ENCODE measurements around the gene MMP24OS.
"Not testable (repeated sequence)": the region's sequence is repeated elsewhere in the genome, so short reads cannot be mapped to it uniquely, and the experiment has no call there.

Gene MMP24OS

DNA sequence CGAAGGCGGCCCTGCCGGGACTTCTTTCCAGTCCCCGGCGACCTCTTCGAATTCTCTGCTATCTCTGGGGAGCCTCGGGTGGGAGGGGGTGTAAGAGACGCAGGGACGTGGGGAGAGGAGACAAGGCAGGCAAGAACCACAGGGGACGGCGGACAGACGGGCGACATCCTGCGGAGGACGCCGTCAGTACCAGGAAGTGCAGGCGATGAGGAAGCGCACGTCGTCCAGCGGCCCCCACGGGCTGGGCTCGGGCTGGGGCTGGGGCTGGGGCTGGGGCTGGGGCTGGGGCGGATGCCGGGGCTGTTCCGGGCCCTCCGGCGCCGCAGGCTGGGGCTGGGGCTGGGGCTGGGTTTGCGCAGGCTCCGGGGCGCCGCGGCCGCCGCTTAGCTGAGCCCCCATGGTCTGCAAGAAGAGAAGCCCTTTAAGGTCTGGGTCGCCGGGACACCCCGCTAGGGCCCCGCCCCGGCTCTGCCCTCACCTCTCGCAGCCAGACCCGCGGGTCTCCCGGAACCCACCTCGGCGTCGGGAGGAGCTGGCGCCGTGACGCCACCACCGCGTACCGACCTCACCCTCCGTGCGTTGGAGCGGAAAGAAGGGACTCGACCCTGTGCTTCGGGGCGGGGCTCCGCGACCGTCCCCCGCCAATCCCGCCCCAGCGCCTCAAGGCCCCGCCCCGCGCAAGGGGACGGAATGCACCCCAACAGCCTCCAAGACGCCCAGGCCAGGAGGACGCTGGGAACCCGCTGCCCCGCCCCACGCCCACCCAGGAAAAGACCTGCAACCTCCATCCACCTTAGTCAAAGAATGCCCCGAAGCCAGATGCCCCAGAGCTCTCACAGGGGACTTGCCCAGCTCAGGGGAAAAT is at the start of gene MMP24OS:
MMP24OS (minus strand) TSS at position 592 of the 865 bp plus-strand sequence; CDS start at position 399, 193 bp downstream.
- DNase-seq: peak; percentile 85

- no peak for DNase-seq
Measured at GRCh38 chr20:35327074-35327976, 49.4 kb upstream of the MMP24OS start.

DNA sequence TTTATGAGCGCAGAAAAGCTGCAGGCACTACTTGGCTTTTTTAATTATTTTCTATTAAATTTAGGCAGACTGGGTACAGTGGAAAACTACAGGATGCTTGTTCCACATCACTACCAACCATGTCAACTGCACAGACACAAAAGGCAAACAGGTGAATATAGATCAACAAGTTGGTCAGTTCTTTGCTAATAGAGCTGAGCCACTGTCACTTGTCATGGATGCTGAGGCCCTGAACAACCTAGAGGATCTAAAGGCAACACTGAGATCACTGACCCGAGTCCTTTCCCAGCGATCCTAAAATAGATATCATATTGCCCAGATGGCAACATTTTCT is 48.8 kb upstream of the MMP24OS start:
- DNase-seq: no peak

GRCh38 chr20:35326021-35326739 is 48.3 kb upstream of the MMP24OS start:
- DNase-seq: no peak

DNA sequence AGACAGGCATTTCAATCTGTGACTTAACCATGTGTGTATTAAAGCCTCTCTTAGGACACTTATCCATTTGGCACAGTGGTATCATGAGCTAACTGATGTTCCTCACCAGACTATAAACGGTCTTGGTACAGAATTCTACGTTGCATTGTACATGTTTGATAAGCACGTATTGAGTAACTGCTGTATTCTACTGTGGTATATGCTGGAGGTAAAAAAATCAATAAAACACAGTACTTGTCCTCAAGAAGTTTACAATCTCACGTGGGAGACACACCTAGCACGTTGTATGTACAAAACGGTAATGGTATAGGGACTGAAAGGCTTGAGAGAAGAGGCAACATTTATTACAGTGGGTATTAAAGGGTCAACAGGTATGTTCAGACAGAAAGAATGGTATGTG is 47.5 kb upstream of the MMP24OS start:
- DNase-seq: no peak

GRCh38 chr20:35320396-35321126 is 42.6 kb upstream of the MMP24OS start:
- DNase-seq: no peak

GRCh38 chr20:35319871-35320197 is 41.9 kb upstream of the MMP24OS start:
- no peak for DNase-seq

DNA sequence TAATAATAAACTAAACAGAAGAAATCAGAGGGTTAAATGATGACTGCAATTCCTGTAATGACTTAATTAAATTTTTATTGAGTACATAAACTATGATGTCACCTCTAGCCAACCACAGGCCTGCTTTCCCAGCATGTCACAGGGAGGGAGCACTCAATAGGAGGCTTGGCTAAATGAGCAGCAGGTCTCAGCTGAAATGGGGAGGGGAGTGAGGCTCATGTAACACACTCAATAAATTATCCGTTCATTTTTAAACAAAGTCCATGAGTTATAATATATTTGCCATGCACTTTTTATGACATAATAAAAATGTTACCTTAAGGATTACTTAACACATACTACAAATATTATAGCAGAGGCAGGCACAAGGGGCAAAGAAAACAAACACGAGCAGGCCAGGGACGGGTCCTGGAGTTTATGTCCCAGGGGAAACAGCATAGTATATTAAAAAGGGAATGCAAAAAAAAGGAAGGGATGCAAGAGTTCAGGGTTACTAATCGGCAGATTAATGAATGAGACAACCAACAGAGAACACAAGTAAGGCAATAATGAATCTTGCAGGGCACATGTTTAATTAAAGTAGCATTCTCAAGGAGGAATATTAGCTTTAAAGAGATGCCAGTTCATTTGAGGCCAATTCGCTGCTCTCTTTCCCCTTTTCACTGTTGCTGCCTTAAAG is 41.4 kb upstream of the MMP24OS start:
- no peak for DNase-seq

GRCh38 chr20:35318502-35319157 is 40.7 kb upstream of the MMP24OS start:
- no peak for DNase-seq

DNA sequence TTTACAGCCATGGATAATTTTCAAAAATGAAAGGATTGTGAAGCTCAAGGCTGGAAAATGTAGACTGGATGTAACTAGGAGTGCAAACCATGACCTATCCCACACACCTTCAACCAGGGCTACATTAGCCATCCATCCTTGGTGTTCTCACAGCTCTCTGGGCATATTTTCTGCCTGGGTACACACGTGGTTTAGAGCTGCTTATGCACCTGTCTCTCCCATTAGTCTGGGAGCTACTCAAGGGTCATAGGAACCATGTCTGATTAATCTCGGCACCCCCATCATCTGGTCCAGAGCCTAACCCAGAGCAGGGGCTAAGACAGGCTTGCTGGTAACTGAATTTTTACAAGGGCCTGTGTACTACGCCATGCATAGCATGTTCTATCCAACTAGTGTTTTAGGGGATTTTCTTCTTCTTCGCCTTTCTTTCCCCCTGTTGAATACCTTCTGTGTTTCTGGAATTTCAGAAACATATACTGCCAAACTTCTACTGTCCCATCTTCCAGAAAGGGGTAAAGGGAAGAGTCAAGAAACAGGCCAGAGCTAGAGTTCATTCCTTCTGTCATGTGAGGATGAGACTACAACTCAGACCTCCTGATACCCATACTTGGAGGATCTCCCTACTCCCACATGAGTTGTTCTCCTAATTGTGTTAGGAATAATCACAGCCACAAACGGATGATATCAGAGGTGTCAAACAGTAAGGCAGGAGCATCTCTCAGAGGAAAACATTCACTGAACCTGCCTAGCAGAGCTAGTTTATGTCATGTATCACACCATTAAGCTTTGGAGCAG is 39.7 kb upstream of the MMP24OS start:
- DNase-seq: no peak

- DNase-seq: no peak
Measured at GRCh38 chr20:35316086-35316485, 38.2 kb upstream of the MMP24OS start.

- DNase-seq: not testable (repeated sequence)
Measured at GRCh38 chr20:35315632-35316020, 37.7 kb upstream of the MMP24OS start.

DNA sequence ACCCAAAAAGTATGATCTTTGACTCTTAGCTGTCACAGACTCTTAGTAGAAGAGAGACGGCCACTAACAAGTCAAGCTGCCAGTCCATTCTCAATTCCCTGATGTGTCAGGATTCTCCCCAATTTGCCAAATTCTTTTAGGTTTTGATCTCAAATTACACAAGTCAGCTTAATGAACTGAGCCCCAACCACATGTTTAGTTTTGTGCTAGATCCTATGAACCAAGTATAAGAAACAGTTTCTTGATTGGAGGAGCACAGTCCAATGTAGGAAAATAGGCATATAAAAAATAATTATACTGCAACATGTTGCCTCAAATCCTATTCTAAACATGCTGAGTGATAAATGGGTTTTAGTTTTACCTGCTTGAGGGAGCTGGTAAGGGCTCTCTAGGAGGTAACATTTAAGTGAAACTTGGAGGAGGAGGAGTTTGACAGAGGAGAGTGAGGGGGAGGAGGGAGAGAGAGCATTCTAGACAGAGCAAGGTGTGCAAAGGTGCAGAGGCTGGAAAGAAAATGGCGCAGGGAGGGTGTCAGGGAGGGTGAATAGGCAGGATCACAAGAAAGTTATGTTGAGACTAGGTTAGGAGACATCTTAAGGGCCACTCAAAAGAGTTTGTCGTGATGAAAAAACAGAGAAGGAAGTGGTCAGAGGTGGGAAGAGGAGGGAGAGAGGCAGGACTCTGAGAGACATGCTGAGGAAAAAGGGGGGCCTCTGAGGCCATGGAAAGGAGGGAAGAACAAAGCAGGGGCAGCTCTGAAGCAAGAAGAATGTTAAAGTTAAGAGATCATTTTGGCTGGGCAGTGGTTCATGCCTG is 37.1 kb upstream of the MMP24OS start:
- no peak for DNase-seq

DNA sequence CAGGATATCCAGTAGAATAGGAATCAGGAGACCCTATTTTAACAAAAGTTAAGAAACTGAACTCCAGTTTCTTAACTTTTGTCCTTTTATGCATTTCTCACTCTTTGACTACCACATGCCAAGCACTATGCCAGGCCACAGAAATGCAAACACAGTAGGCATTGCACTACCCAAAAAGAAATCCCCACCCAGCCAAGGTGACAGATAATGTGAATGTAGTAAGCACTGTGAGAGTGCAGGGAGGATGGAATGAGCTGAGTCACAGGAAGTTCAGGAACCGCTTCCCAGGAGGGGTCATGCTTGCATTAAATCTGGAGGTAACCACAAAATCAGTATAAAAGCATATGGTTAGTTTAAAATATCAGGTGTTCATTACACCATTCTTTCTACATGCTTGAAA is 34.4 kb upstream of the MMP24OS start:
- DNase-seq: no peak

GRCh38 chr20:35311822-35312221 is 33.9 kb upstream of the MMP24OS start:
- no peak for DNase-seq

DNA sequence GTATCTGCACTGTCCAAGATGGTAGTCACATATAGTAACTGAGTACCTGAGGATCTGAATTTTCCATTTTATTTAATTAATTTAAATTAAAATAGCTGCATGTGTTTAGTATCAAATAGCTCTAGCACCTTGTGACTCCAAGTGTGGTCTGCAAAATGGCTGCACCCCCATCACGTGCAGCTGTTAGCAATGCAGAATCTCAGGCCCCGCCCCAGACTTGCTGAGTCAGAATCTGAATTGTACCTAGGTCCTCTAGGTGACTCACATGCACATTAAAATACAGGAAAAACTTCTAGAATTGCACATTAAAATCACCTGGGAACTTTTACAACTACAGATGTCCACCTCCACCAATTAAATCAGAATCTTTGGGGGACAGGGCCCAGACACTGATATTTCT is 33.5 kb upstream of the MMP24OS start:
- DNase-seq: peak; percentile 57

GRCh38 chr20:35307666-35308653 is 30.0 kb upstream of the MMP24OS start:
- DNase-seq: no peak

DNA sequence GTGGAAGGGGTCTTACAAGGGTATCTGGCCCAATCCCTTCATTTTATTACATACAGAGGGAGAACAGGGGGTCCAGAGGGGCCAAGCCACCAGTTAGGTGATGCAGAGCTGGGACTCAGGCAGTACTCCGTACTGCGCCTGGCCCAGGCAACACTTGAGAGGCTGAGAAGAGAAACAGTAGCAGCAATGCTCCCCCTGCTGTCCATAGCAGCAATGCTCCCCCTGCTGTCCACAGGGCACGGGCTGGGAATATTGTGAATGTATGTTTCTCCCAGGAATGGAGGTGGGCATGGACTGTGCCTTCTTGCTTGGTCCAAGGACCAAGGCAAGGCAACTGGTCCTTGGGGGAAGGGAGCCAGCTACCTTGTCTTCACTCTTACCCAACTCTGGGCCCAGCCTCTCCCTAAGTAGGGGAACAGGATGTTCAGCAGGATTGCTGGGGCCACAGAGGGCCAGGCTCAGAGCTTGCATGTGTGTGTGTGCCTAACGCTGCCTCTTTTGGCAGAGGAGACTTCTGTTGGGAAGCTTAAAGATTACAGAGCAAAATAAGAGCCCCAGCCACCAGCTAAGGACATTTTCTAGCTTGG is 29.1 kb upstream of the MMP24OS start:
- DNase-seq: no peak
